ENCODE measurements around the gene ZSWIM7. TPM values are rescaled to one million over a fixed set of nuclear protein-coding genes. Genes with fewer than 3 reads are reported as not detected.
"Not testable (repeated sequence)": the region's sequence is repeated elsewhere in the genome, so short reads cannot be mapped to it uniquely, and the experiment has no call there.

ZSWIM7 gene
- total RNA-seq, 2 donors from 2014 or later: 11.9 to 16.5 TPM

DNA sequence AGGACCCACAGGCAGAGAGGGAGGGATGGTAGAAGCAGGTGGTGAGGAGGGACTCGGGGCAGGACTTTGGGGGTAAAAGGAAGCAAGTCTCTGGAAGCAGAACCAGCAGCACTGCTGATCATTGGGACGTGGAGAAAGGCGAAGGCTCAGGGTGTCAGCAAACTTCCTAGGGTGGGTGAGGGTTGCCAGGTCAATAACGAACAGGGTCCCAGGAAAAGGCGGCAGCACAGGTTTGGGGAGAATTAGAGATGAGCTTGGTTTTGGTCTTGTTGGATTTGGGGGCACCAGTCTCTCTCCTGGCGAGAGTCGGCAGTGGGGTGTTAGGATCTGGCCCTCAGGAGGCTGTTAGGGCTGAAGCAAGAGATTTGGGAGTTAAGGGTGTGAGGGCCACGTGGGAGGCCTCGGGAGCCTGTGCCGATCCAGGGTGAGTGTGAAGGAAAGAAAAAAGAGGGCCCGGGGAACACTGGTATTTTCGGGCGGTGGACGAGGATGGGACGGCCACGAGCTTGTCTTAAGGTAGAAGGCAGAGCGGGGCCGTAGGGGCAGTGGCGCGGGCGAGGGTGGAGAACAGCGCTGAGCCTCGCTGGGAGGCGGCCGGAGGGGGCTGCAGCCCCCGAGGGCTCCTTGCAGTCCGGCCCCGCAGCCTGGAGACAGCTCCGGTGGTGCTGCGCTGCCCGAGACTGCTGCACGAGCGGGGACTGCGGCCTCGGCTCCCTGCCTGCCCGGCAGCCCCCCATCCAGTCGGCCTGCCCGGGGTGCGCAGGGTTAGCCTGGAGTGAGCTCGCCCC is 55.3 kb downstream of the ZSWIM7 start:
- intact Hi-C loops (cut with DNase I): no loop called here
- peak; percentile 32 for DNase-seq (ENCODE audit: low spot score)

- peak; percentile 81 for DNase-seq (ENCODE audit: low spot score)
- intact Hi-C loops (cut with DNase I): no loop called here
Measured at GRCh38 chr17:15942207-15942833, 57.2 kb downstream of the ZSWIM7 start.

DNA sequence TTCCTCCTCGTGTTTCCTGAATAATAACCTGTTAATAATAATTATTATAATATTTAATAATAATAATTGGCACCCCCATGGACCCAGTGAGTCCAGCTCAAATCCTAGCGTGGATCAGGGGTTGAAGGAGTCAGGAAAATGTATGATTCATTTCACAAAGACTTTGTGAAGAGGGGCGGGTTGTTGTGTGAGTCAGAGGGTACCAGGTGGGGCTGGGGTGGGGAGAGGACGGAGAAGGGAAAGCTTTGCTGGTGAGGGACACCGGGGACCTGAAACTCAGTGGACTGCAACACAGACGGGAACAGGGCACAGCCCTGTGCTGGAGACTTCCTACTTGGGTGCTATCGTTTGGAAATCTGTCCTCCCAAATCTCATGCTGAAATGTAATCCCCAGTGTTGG is 57.7 kb downstream of the ZSWIM7 start:
- intact Hi-C loops (cut with DNase I): no loop called here
- DNase-seq (ENCODE audit: low spot score): peak; percentile 15

- DNase-seq (ENCODE audit: low spot score): peak; percentile 13
- intact Hi-C loops (cut with DNase I): not testable (repeated sequence)
Measured at GRCh38 chr17:15936481-15936880, 63.0 kb downstream of the ZSWIM7 start.

- no peak for DNase-seq (ENCODE audit: low spot score)
- intact Hi-C loops (cut with DNase I): no loop called here
Measured at GRCh38 chr17:15935891-15936290, 63.6 kb downstream of the ZSWIM7 start.

- intact Hi-C loops (cut with DNase I): no loop called here
- DNase-seq (ENCODE audit: low spot score): no peak
Measured at GRCh38 chr17:15934866-15935265, 64.6 kb downstream of the ZSWIM7 start.

DNA sequence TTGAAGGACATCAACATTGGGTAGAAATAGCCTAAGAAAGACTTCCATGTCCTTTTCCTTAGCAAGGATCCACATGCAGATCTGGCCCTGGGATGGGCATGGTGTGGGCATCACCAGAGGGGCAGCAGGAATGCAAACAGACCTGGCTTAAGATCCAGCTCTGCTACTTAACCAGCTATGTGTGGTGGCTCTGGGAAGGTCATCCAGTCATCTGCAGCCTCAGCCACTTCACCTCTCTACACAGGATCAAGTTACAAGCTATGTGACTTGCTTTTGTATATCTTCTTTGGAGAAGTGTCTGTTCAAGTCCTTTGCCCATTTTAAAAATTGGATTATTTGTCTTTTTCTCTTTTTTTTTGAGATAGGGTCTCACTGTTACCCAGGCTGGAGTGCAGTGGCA is 68.1 kb downstream of the ZSWIM7 start:
- intact Hi-C loops (cut with DNase I): no loop called here
- DNase-seq (ENCODE audit: low spot score): peak; percentile 24

DNA sequence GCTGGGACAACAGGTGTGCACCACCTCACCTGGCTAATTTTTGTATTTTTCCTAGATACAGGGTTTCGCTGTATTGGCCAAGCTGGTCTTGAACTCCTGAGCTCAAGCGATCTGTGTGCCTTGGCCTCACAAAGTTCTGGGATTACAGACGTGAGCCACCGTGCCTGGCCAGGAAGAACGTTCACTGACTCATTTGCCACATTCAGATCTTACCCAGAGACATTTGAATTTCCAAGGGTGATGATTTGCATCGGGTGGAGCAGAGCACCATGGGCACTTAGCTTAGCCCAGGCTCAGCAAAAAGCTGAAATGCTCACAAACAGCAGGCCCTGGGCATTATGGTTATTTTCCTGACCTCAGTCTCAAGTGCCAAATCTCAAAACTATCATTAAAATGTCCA is 69.1 kb downstream of the ZSWIM7 start:
- intact Hi-C loops (cut with DNase I): no loop called here
- peak; percentile 3 for DNase-seq (ENCODE audit: low spot score)

DNA sequence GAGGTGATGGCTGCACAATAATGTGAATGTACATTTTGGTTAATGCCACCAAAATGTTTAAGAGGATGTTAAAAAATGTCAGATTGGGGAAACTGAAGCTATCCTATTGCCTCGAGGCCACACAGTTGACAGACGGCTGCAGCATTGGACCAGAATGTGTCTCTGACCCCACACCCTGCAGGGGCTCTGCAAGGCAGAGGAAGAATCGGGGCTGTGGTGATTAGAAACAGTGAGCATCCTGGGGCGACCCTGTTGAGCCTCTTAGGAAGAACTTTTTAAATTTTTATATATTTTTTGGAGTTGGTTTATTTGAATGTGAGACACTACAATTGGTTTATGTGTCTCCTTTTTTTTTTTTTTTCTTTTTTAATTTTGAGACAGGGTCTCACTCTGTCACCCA is 69.6 kb downstream of the ZSWIM7 start:
- DNase-seq (ENCODE audit: low spot score): peak; percentile 69
- intact Hi-C loops (cut with DNase I): no loop called here

DNA sequence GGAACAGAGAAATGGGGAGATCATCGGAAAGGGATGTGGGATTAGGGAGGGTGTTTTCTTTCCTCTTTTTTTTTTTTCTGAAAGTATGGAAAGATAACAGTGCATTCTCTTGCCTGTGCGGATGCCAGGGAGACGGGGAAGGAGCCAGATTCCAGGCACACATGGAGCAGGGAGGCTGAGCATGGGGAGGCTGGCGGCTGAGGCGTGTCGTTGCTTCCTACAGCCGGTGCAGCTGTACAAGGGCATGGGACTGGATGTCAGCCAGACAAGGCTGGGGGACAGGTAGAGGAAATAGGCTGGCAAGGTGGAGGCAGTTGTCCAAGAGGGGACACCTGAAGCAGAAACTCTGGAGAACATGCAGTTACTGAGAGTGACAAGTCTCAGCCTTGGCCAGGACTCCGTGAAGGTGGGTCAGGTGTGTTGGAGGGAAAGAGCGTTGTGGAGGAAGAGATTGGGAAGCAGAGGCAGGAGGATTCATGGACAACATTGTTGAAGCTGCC is 71.2 kb downstream of the ZSWIM7 start:
- peak; percentile 70 for DNase-seq (ENCODE audit: low spot score)
- intact Hi-C loops (cut with DNase I): no loop called here

Other genes starting within 250 kb of the ZSWIM7 start
- gene ADORA2B, start 54.6 kb downstream of the ZSWIM7 start, total RNA-seq: under 1 TPM; 0.74 to 0.86 TPM
- gene TTC19, start 120 bp upstream of the ZSWIM7 start, total RNA-seq: 10 to 100 TPM; 18.4 to 18.6 TPM
- 100 to 1,000 TPM in 1 of 2 donors, 10 to 100 TPM in 1; 97.0 to 108 TPM for gene NCOR1, start 215.8 kb upstream of the ZSWIM7 start, total RNA-seq
- 10 to 100 TPM; 26.2 to 27.0 TPM for gene PIGL, start 217.5 kb upstream of the ZSWIM7 start, total RNA-seq

Data from posterior vena cava (tissue), 2 donors.